B cell (primary cell): ENCODE measurements around the gene PRDM5. TPM values are rescaled to one million over a fixed set of nuclear protein-coding genes. Genes with fewer than 3 reads are reported as not detected.

Experiments used
- ATAC-seq: fragments of 200-7000 bp; cut with Tn5 transposase; one replicate; pipeline ENCODE4 v1.10.0; 2021; ENCODE audit warnings: low read depth, mild to moderate bottlenecking, moderate number of reproducible peaks, moderate library complexity
- CTCF ChIA-PET: fragments of 350-600 bp; sonication (Branson Sonifier 250); formaldehyde crosslinking; loops from one replicate; lab custom pipeline; 2021; ENCODE audit warnings: antibody characterized with exemption, inconsistent platforms; lab: Charles Lee
- POLR2A ChIA-PET: fragments of 350-600 bp; sonication (Branson Sonifier 250); formaldehyde crosslinking; loops from one replicate; lab custom pipeline; 2021; ENCODE audit warnings: antibody characterized with exemption; lab: Charles Lee
- DNase-seq: peaks from one replicate; pipeline ENCODE4 v3.0.0; 2013
- H2AFZ ChIP-seq: 2 replicates; pipeline ENCODE4 v1.6.1; 2012; ENCODE audit warnings: mild to moderate bottlenecking, low read depth, low read length; ENCODE audit not compliant: insufficient read depth, poor library complexity, severe bottlenecking
- H3K27ac ChIP-seq, 2 donors: 1 replicate in 1 of 2; 2 replicates in 1 of 2; pipeline ENCODE4 v1.5.1; 2012 to 2013; ENCODE audit warnings: low read length in 2 of 2, mild to moderate bottlenecking in 2 of 2, moderate library complexity in 1 of 2
- H3K27me3 ChIP-seq, 4 experiments: fragments of 200-600 bp in 1 of 4; sonication (generic) in 1 of 4; replicated peaks in 1 of 4; 1 replicate in 2 of 4; 2 replicates in 2 of 4; pipeline versions ENCODE4 v1.6.1 to v1.7.0; 2013 to 2016; ENCODE audit warnings: low read length in 3 of 4, mild to moderate bottlenecking in 2 of 4, mixed read lengths in 1 of 4, moderate library complexity in 1 of 4; ENCODE audit not compliant: insufficient read depth in 4 of 4, control insufficient read depth in 3 of 4; ENCODE audit errors: control extremely low read depth in 1 of 4
- H3K36me3 ChIP-seq, 2 experiments: replicated peaks in 1 of 2; 1 replicate in 1 of 2; 2 replicates in 1 of 2; pipeline versions ENCODE4 v1.6.1 to v1.7.1; 2013; ENCODE audit warnings: low read length in 1 of 2; ENCODE audit not compliant: insufficient read depth in 2 of 2, control insufficient read depth in 1 of 2; ENCODE audit errors: control extremely low read depth in 1 of 2, extremely low read depth in 1 of 2
- H3K4me1 ChIP-seq, 2 donors: fragments of 200-600 bp in 1 of 2; sonication (generic) in 1 of 2; 1 replicate in 1 of 2; 2 replicates in 1 of 2; pipeline versions ENCODE4 v1.5.1 to v1.6.1; 2013 to 2017; ENCODE audit warnings: low read length in 2 of 2; ENCODE audit not compliant: control insufficient read depth in 2 of 2, insufficient read depth in 2 of 2
- H3K4me2 ChIP-seq: replicated peaks from 2 replicates; pipeline ENCODE3; 2012; ENCODE audit warnings: mild to moderate bottlenecking, low read depth, low read length; ENCODE audit not compliant: poor library complexity, severe bottlenecking
- H3K4me3 ChIP-seq, 5 experiments: fragments of 200-600 bp in 1 of 5; sonication (generic) in 1 of 5; 1 replicate in 3 of 5; 2 replicates in 2 of 5; pipeline versions ENCODE4 v1.5.1 to v1.7.0; 2011 to 2016; ENCODE audit warnings: low read length in 4 of 5, mild to moderate bottlenecking in 4 of 5, low read depth in 2 of 5, control low read depth in 1 of 5, moderate library complexity in 1 of 5; ENCODE audit not compliant: insufficient read depth in 1 of 5; ENCODE audit errors: control extremely low read depth in 1 of 5, extremely low read depth in 1 of 5
- H3K79me2 ChIP-seq: fragments of 200-600 bp; sonication (generic); one replicate; pipeline ENCODE4 v1.6.0; 2016; ENCODE audit warnings: low read length; ENCODE audit not compliant: control insufficient read depth, insufficient read depth
- H3K9ac ChIP-seq: fragments of 200-600 bp; sonication (generic); 2 replicates; pipeline ENCODE4 v1.6.1; 2017; ENCODE audit warnings: mild to moderate bottlenecking, low read length, moderate library complexity
- H3K9me3 ChIP-seq, 3 donors: one replicate each; pipeline versions ENCODE4 v1.6.1 to v1.7.1; 2013; ENCODE audit warnings: low read length in 2 of 3; ENCODE audit not compliant: control insufficient read depth in 2 of 3, insufficient read depth in 1 of 3; ENCODE audit errors: control extremely low read depth in 1 of 3
- H4K20me1 ChIP-seq: 2 replicates; pipeline ENCODE4 v1.6.0; 2012; ENCODE audit warnings: mild to moderate bottlenecking, low read length; ENCODE audit not compliant: insufficient read depth, control insufficient read depth, poor library complexity, severe bottlenecking
- H3K27ac Mint-ChIP-seq: one replicate; pipeline ENCODE4 v1.8.0; 2021; ENCODE audit warnings: mixed read lengths
- H3K27me3 Mint-ChIP-seq: one replicate; pipeline ENCODE4 v1.8.0; 2021; ENCODE audit warnings: mixed read lengths
- H3K4me1 Mint-ChIP-seq: one replicate; pipeline ENCODE4 v1.8.0; 2021; ENCODE audit warnings: mixed read lengths
- H3K4me3 Mint-ChIP-seq: one replicate; pipeline ENCODE4 v1.8.0; 2021; ENCODE audit warnings: mixed read lengths
- H3K9me3 Mint-ChIP-seq: one replicate; pipeline ENCODE4 v1.8.0; 2022; ENCODE audit warnings: mixed read lengths; ENCODE audit not compliant: insufficient read depth
- EZH2 ChIP-seq: IDR thresholded peaks from 2 replicates; pipeline ENCODE4 v1.6.1; 2012; ENCODE audit warnings: borderline replicate concordance, low read depth, mild to moderate bottlenecking, moderate library complexity, low read length; ENCODE audit not compliant: insufficient read depth, poor library complexity, severe bottlenecking
- WGBS: methylation state at CpG from one replicate; pipeline ENCODE4 v1.1.5; 2013; ENCODE audit warnings: missing lambda C conversion rate; ENCODE audit not compliant: insufficient coverage; 5-methylcytosine and 5-hydroxymethylcytosine counted together
- intact Hi-C: fragments of 100-400 bp; cut with micrococcal nuclease; formaldehyde crosslinking; loops from one replicate; pipeline ENCODE4 v1.10.0; 2022
- polyA plus RNA-seq: library from polyadenylated mRNA; depleted of rRNA; stranded (reverse); fragments of >200 nt; gene quantifications from 2 replicates; pipeline ENCODE4 v1.2.3, GENCODE V29; 2012
- total RNA-seq, 2 donors: library from RNA; stranded (reverse); fragments of 120-200 nt in 1 of 2; gene quantifications; 1 replicate in 1 of 2; 2 replicates in 1 of 2; pipeline versions ENCODE4 v1.2.3 to v1.2.4, GENCODE V29; 2013 to 2022
- TF ChIP-seq, protein P1 (sequence below): fragments of 200-600 bp; IDR thresholded peaks from one replicate; pipeline ENCODE4 v1.8.0; 2022; ENCODE audit warnings: antibody characterized with exemption, mild to moderate bottlenecking

Gene PRDM5
- total and polyA plus RNA-seq, 2 donors (not counting 1 experiment from before 2014, with no cell fraction given): not detected

DNA sequence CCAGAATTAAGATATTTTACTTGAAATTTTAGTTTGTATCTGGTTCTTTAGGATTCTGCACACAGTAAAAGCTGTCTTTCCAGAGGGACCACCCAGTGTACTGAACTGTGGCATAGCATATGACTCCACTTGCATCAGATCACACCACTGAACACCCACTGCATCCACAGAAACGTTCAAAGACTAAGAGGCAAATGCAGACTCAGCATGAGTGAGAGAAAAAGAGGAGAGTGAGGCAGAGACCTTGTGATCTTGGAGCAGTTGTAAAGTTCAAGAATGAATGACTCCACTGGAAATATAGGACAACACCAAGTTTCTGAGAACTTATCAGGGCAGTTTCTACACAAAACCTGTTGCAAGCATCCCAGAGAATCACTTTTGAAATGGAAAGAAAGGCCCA is 20.8 kb downstream of the PRDM5 start:
- POLR2A ChIA-PET: no interaction called here
- no peak overlapping the region for H3K27ac ChIP-seq
- no peaks in the 10 kb centered on the region for H3K9me3 ChIP-seq
- Mint-ChIP-seq H3K27me3 (peaks cover 4% of the 10 kb centered on the region), H3K27ac (no peak overlapping the region), H3K9me3 (no peaks in the 10 kb centered on the region), H3K4me1 (no peaks in the 10 kb centered on the region), H3K4me3 (no peak overlapping the region)
- CTCF ChIA-PET: no interaction called here
- no peaks in the 10 kb centered on the region for H4K20me1 ChIP-seq
- ATAC-seq (no peak), DNase-seq (no peak)
- no peaks in the 10 kb centered on the region for H3K4me1 ChIP-seq
- no peak overlapping the region for H3K4me3 ChIP-seq
- no peak overlapping the region for H3K9ac ChIP-seq
- H3K79me2 ChIP-seq: no peaks in the 10 kb centered on the region
- H2AFZ ChIP-seq: no peak overlapping the region
- H3K27me3 ChIP-seq: no peaks in the 10 kb centered on the region
- intact Hi-C loops: no loop called here
- H3K4me2 ChIP-seq: no peak overlapping the region
- no peaks in the 10 kb centered on the region for H3K36me3 ChIP-seq
- no CpG with 5 or more reads among the region's 1 CpG for WGBS
- TF ChIP-seq, protein P1, sequence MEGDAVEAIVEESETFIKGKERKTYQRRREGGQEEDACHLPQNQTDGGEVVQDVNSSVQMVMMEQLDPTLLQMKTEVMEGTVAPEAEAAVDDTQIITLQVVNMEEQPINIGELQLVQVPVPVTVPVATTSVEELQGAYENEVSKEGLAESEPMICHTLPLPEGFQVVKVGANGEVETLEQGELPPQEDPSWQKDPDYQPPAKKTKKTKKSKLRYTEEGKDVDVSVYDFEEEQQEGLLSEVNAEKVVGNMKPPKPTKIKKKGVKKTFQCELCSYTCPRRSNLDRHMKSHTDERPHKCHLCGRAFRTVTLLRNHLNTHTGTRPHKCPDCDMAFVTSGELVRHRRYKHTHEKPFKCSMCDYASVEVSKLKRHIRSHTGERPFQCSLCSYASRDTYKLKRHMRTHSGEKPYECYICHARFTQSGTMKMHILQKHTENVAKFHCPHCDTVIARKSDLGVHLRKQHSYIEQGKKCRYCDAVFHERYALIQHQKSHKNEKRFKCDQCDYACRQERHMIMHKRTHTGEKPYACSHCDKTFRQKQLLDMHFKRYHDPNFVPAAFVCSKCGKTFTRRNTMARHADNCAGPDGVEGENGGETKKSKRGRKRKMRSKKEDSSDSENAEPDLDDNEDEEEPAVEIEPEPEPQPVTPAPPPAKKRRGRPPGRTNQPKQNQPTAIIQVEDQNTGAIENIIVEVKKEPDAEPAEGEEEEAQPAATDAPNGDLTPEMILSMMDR: no peak
- TF ChIP-seq EZH2: no peak

DNA sequence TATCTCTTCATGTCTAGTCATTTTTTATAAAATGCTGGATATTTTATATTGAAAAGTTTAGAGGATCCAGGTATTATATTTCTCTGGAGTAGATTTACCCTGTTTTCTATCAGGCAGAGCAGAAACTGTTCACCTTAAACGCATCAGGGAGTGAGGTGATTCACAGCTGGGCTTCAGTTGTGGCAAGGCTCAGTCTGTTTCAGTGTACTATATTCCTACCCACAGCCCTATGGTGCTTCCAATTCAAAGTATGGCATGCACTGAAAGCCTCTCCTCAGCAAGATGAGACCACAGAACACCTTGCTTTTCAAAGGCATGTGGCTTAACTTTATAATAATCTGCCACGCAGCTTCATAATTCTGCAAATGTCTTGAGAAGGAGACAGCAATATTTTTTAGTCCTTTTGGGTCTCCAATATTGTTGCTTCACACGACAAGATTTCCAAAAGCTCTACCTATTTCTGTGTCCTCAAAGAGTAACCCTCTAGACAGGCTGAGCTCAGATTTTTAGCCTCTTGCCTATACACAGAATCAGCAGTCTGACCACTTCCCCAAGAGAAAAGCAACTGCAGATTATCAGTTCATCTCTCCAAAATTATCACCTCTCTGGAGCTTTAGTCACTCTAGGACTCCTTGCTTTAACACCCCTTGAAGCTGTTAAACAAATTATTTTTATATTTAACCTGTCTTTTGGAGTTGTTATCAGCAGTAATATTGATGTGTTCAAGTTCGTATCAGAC is 24.4 kb downstream of the PRDM5 start:
- TF ChIP-seq, protein P1: no peak
- TF ChIP-seq EZH2: no peak
- ChIA-PET POLR2A (no interaction called here), CTCF (no interaction called here)
- no peak overlapping the region for H3K27ac ChIP-seq
- ATAC-seq (no peak), DNase-seq (no peak)
- H3K27me3 Mint-ChIP-seq: peaks cover 4% of the 10 kb centered on the region
- no peak overlapping the region for H3K4me3 ChIP-seq
- H3K27ac Mint-ChIP-seq: no peak overlapping the region
- no peaks in the 10 kb centered on the region for H3K4me1 Mint-ChIP-seq
- no peaks in the 10 kb centered on the region for H3K9me3 Mint-ChIP-seq
- no peaks in the 10 kb centered on the region for H3K27me3 ChIP-seq
- H3K36me3 ChIP-seq: no peaks in the 10 kb centered on the region
- H3K4me1 ChIP-seq: no peaks in the 10 kb centered on the region
- no peaks in the 10 kb centered on the region for H3K79me2 ChIP-seq
- intact Hi-C loops: no loop called here
- no peak overlapping the region for H3K4me3 Mint-ChIP-seq
- no peak overlapping the region for H2AFZ ChIP-seq
- no peak overlapping the region for H3K4me2 ChIP-seq
- no peak overlapping the region for H3K9ac ChIP-seq
- 90% methylated on average over 3 of the region's 4 CpGs for WGBS
- no peaks in the 10 kb centered on the region for H4K20me1 ChIP-seq
- no peaks in the 10 kb centered on the region for H3K9me3 ChIP-seq
